Stimulated activated CD4-positive, alpha-beta T cell treated with anti-CD3 and anti-CD28 coated beads, TNF-alpha, amount 100 ng/mL, for 1 hour (primary cell): ENCODE results near the gene IQCN.

Source experiments
- DNase-seq, 3 donors: peaks; one replicate each; pipeline ENCODE4 v3.0.0-alpha.2; 2020; ENCODE audit warnings: low read depth in 3 of 3, low spot score in 1 of 3

Gene IQCN

DNA sequence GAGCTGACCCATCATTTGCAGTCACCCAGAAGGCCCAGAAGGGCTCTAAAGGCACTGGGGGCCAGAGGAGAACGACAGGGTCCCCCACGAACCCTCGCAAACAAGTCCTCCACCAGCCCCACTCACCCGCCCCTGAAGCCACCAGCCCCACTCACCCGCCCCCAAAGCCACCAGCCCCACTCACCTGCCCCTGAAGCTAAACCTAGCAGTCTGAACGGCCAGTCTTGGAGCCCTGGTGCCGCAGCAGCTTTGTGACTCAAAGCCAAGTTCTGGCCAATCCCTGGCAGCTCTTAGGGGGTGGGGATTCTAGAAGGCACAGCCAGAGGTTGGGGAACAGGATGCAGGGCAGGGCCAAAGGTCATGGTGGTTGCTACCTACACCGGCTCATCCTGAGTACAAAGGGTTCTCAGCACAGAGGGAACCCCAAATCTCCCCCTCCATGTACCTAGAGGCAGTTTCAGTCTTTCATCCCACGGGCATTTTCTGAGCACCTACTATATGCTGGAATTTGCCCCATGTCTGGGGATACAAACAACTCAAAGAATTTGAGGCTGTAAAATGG is at the start of gene IQCN:
TSS of gene IQCN (minus strand) at position 234 of the 562 bp plus-strand sequence. CDS start 4,974 bp downstream, outside the sequence.
- DNase-seq, result no peak

GRCh38 chr19:18322759-18323460 is 48.7 kb upstream of the IQCN start, which contains the start of gene LSM4:
TSS of gene LSM4 (minus strand) at chr19:18323076. CDS start at chr19:18323020, 56 bp downstream.
- DNase-seq, result peak; percentile 98 to 99 (median 98)

DNA sequence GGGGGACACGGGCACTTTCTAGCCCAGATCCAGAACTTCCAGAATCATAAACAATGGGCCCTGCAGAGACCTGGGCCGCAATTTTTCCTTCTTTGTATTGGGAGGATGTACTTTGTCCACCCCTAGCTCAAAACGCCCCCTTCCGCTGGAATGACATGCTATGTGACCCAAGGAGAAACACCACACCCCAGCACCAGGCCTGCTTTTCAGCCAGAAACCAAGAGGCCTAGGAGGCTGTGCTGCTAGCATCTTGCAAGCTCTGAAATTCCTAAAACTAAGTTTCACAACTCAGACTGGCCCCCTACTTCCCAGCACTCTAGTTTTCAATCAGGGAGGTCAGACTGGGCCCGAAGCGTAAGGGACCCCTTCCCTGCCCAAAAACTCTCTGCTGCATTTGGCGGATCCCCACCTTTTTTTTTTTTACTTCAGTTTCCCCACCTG is 48.1 kb upstream of the IQCN start:
- peak in 1 of 3 donors; percentile 15 for DNase-seq

DNA sequence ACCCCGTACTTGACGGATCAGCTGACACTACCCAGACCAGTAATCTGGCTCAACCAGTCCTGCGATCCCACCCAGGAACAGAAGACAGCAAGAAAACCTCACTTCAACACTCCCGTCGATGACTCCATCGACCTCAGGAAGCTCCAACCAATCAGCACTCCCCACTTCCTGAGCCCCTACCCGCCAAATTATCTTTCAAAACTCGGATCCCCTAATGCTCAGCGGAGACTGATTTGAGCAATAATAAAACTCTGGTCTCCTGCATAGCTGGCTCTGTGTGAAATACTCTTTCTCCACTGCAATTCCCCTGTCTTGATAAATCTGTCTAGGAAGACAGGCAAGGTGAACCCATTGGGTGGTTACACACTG is 47.5 kb upstream of the IQCN start:
- DNase-seq, result no peak

GRCh38 chr19:18320865-18321733 is 46.8 kb upstream of the IQCN start:
- DNase-seq, result no peak

DNA sequence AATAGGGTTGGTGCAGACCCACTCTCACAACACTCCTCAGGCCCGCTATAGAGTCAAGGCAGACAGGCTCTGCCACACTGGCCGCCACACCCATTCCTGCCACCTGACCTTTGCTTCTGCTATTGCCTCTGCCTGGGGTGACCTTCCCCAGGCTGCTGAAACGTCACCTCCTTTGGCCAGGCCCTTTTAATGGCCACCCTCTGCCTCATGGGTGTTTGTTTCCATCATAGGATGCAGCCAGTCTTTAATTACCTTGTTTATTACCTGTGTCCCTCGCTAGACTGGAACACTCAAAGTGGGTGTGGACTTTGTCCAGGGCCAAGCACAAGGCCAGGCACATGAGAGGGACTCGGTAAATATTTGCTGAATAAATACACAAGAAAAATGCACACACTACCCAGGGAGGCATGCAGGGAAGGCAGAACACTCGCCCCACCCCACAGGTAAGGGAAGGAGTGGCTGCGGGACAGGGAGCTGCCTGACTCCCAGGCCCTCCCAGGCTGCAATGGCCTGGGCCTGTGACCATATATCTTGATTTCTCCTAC is 45.4 kb upstream of the IQCN start:
- DNase-seq, result no peak

GRCh38 chr19:18317961-18318800 is 43.9 kb upstream of the IQCN start:
- DNase-seq, result peak in 1 of 3 donors; percentile 22

DNA sequence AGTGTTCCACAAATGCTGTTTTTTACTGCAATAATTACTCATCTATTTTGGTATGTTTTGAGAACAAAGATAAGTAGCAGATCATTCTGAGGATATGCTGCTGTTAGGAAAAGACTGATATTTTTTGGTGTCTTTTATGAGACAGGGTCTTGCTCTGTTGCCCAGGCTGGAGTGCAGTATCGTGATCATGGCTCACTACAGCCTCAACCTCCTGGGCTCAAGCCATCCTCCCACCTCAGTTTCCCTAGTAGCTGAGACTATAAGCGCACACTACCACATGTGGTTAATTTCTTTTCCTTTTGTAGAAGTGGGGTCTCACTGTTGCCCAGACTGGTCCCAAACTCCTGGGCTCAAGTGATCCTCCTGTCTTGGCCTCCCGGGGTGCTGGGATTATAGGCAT is 39.1 kb upstream of the IQCN start:
- DNase-seq, result no peak

DNA sequence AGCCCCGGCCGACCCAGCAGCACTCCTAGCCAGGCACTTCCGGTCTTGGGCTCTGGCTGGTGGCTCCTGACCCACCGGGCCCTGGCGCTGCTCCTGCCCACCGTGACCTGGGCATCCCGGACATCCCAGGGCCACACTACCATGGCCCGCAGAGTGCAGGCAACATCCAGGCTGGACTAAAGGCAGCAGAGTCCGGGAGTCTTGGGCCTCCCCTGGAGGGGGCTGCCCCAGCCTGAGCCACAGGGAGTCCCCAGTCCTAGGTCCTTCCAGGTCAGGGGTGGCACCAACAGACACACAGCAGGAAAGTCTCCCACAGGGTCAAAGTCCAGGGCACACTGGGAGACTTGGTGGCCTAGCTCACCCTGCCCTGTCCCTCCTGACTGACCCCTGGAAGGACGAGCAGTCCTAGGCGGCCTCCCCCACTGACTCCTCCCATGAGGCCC is 37.9 kb upstream of the IQCN start:
- no peak for DNase-seq

- DNase-seq, result no peak
Measured at GRCh38 chr19:18311502-18312091, 37.3 kb upstream of the IQCN start.

GRCh38 chr19:18310966-18311365 is 36.7 kb upstream of the IQCN start:
- no peak for DNase-seq

GRCh38 chr19:18310118-18310909 is 36.1 kb upstream of the IQCN start:
- no peak for DNase-seq

DNA sequence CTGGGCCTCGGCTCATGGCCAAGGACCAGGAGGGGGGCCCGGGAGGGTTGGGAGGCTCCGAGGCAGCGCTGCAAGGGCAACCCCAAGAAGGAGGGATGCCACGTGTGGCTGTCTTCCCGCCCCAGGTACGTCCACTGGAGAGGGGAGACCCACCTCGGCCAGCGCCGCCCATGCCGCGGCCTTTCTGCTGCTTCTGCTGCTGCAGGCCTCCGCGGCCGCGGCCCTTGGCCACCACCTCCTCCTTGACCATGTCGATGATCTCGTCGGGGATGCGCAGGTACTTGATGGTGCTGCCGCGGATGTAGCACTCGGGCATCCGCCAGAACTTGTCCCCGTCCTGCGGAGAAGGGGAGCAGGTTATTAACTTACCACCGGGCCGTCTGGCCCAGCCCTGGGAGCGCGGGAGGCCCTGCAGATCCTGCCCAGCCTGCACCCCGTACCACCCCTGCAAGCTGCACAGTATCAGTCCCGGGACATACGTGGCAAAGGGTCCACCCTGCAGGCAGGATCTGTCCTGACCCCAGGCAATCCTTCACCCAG is 35.3 kb upstream of the IQCN start:
- no peak for DNase-seq

- no peak for DNase-seq
Measured at GRCh38 chr19:18308948-18309325, 34.7 kb upstream of the IQCN start.

DNA sequence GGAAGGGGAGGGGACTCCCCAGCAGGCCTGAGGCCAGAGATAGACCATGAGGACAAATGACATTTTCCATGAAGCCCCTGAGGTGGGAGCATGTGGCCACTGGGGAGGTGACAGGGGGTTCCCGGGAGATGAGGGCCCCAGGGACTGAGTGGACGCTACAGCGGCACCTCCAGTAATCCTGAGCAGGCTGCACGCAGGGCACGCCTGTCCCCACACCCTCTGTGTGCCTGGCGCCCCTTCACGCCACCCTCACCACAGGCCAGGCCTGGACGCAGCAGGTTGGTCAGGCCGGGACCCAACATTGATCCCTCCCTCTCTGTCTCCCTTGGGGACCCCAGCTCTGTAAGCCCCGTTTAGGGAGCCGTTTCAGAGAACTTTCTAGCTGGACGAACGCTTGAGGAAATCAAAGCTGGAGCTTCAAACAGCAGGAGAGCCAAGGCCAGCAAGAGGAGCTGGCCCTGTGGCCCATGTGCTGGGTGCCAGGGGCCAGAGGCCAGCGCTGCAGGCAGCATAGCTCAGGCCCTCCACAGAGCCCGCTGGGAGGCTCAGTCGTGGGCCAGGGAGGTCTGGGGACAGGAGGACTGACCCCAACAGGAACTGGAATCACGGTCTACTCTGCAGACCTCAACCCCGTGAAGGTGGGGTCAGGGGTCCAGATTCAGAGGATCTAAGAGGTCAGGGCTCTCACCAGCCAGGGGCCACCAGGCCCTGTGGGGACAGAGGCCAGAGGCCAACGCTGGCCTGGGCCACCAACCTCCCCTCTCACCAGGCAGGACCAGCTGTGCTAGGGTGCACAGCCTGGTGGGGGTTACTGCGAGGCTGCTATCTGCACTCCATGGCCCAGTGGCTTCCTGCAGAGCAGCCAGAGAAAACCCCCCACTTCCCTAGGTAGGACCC is 34.0 kb upstream of the IQCN start:
- no peak for DNase-seq

- DNase-seq, result no peak
Measured at GRCh38 chr19:18307271-18307681, 33.0 kb upstream of the IQCN start.

DNA sequence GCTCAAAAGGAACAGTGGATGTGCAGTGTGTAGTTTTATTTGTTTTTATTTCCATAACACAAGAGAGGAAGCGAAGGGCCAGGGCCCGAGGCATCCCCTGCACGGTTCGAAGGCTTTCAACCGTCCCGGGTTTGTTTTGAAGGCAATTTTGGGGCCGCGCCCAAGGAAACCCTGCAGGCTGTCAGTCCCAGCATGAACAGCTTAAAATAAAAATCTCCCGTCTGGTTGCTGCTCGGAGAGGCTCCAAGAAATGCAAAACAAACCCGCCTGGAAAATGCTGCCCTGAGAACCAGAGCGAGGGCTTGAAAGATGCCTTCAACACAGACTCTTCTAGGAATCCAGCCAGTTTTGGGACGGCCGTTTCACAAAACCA is 32.6 kb upstream of the IQCN start:
- no peak for DNase-seq

DNA sequence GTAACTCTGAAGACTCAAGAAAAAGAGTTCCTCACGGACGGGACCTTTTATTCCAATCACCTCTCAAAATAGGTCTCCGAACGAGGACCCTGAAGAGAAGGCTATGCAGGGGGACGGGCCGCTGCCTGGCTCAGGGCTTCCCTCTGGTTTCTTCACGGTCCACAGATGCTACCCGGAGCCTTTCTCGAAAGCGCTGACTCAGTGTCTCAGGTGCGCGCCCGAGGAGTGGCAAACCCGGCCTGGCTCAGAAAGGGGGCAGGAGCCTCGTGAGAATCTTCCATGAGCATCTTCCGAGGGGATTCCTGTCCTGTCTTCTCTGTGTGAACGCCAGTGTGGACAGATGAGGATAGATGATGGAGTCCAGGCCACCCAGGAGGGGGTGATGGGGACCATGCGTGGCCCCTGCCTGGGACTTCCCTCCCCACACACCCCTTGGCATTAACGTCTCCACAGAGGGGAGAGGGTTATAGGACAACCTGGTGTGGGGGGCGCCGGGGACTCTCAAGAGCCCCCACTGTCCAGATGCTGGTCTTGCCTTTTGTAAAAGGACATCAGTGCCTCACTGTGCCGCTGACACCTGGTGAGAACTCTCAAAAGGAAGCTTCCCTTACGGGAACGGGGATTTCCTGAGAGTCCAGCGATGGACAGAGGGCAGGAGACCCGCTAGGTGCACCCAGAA is 32.1 kb upstream of the IQCN start:
- DNase-seq, result no peak
